Gastrocnemius medialis (tissue), 4 donors: ENCODE results near the gene DSP.

Experiments used
- CTCF ChIP-seq, 5 experiments: fragments of 450-650 bp in 3 of 5; fragments of 200-600 bp in 2 of 5; sonication (generic) in 2 of 5; IDR thresholded peaks in 4 of 5; conservative IDR thresholded peaks in 1 of 5; 1 replicate in 4 of 5; 2 replicates in 1 of 5; pipeline ENCODE4 v1.5.1; 2016 to 2019; ENCODE audit warnings: antibody characterized with exemption in 5 of 5, mild to moderate bottlenecking in 3 of 5, moderate library complexity in 3 of 5
- POLR2A ChIP-seq, 2 donors: fragments of 450-650 bp; IDR thresholded peaks; one replicate each; pipeline ENCODE4 v1.6.1; 2017; ENCODE audit warnings: antibody characterized with exemption in 2 of 2, mild to moderate bottlenecking in 2 of 2, moderate library complexity in 2 of 2

GRCh38 chr6:7523922-7524321 is 17.5 kb upstream of the DSP start:
- TF ChIP-seq CTCF (IDR thresholded peaks at IDR 0.05 in 4 of 5, conservative IDR thresholded peaks at IDR 0.05 in 1 of 5) (no peak), POLR2A (IDR thresholded peaks at IDR 0.05) (no peak)
